Natural killer cell (primary cell): ENCODE data around the gene P2RY2. TPM values are rescaled to one million over a fixed set of nuclear protein-coding genes. Genes with fewer than 3 reads are reported as not detected.

ENCODE experiments used
- ATAC-seq, 3 donors: fragments of 150-1000 bp in 2 of 3; fragments of 200-7000 bp in 1 of 3; cut with Tn5 transposase; 1 replicate in 1 of 3; 2 replicates in 2 of 3; pipeline ENCODE4 v1.10.0; 2021; ENCODE audit warnings: mild to moderate bottlenecking in 2 of 3, moderate library complexity in 2 of 3
- DNase-seq, 2 donors: peaks; one replicate each; pipeline versions ENCODE4 v3.0.0 to v3.0.0-alpha.2; 2013 to 2021; ENCODE audit warnings: mixed read lengths in 1 of 2
- H3K27ac ChIP-seq: one replicate; pipeline ENCODE4 v1.5.1; 2013; ENCODE audit warnings: mild to moderate bottlenecking, low read length
- H3K27me3 ChIP-seq: one replicate; pipeline ENCODE4 v1.6.1; 2013; ENCODE audit warnings: low read length; ENCODE audit not compliant: control insufficient read depth, insufficient read depth
- H3K36me3 ChIP-seq: one replicate; pipeline ENCODE4 v1.6.1; 2013; ENCODE audit warnings: low read length; ENCODE audit not compliant: control insufficient read depth, insufficient read depth
- H3K4me1 ChIP-seq: one replicate; pipeline ENCODE4 v1.6.1; 2013; ENCODE audit warnings: low read length; ENCODE audit not compliant: control insufficient read depth, insufficient read depth
- H3K4me3 ChIP-seq: one replicate; pipeline ENCODE4 v1.5.1; 2013; ENCODE audit warnings: low read length
- H3K9me3 ChIP-seq: one replicate; pipeline ENCODE4 v1.6.1; 2013; ENCODE audit warnings: low read length; ENCODE audit not compliant: control insufficient read depth, insufficient read depth
- H3K27ac Mint-ChIP-seq, 2 donors: one replicate each; pipeline ENCODE4 v1.8.0; 2022; ENCODE audit warnings: mild to moderate bottlenecking in 2 of 2, mixed read lengths in 2 of 2, moderate library complexity in 1 of 2
- H3K27me3 Mint-ChIP-seq, 2 donors: one replicate each; pipeline ENCODE4 v1.8.0; 2022; ENCODE audit warnings: low read depth in 2 of 2, mixed read lengths in 2 of 2
- H3K36me3 Mint-ChIP-seq: one replicate; pipeline ENCODE4 v1.8.0; 2022; ENCODE audit warnings: mixed read lengths
- H3K4me1 Mint-ChIP-seq, 2 donors: one replicate each; pipeline ENCODE4 v1.8.0; 2022; ENCODE audit warnings: mixed read lengths in 2 of 2
- H3K4me3 Mint-ChIP-seq: one replicate; pipeline ENCODE4 v1.8.0; 2022; ENCODE audit warnings: mild to moderate bottlenecking, moderate library complexity, mixed read lengths
- H3K9me3 Mint-ChIP-seq, 2 donors: one replicate each; pipeline ENCODE4 v1.8.0; 2022; ENCODE audit warnings: mixed read lengths in 2 of 2
- CTCF ChIP-seq: fragments of 200-600 bp; IDR thresholded peaks from one replicate; pipeline ENCODE4 v1.8.0; 2022; ENCODE audit warnings: antibody characterized with exemption
- WGBS: methylation state at CpG from one replicate; pipeline ENCODE4 v1.1.7; 2013; ENCODE audit warnings: missing lambda C conversion rate; ENCODE audit not compliant: insufficient coverage; 5-methylcytosine and 5-hydroxymethylcytosine counted together
- intact Hi-C: fragments of 100-400 bp; cut with micrococcal nuclease; formaldehyde crosslinking; loops from one replicate; pipeline ENCODE4 v1.14.2; 2022
- total RNA-seq, 4 donors: library from RNA; stranded (reverse); fragments of 120-200 nt in 1 of 4; gene quantifications; one replicate each; pipeline versions ENCODE4 v1.2.3 to v1.2.4, GENCODE V29; 2013 to 2022

The P2RY2 gene
- total RNA-seq, 3 donors from 2014 or later (not counting 1 experiment from before 2014, with no cell fraction given), result 0.27 to 1.0 (median 0.90) TPM

- H3K27me3 ChIP-seq, result no peaks in the 10 kb centered on the region
- Mint-ChIP-seq H3K27ac (no peak overlapping the region), H3K36me3 (no peaks in the 10 kb centered on the region), H3K9me3 (no peaks in the 10 kb centered on the region), H3K27me3 (peaks cover 0 to 6% of the 10 kb centered on the region in 2 donors), H3K4me1 (peaks cover 0 to 5% of the 10 kb centered on the region in 2 donors), H3K4me3 (no peak overlapping the region)
- no peak overlapping the region for H3K27ac ChIP-seq
- 93% methylated on average over 2 of the region's 3 CpGs for WGBS
- H3K9me3 ChIP-seq, result no peaks in the 10 kb centered on the region
- no peaks in the 10 kb centered on the region for H3K36me3 ChIP-seq
- ATAC-seq (no peak), DNase-seq (no peak)
- TF ChIP-seq CTCF, result no peak
- intact Hi-C loops, result no loop called here
- H3K4me3 ChIP-seq, result no peak overlapping the region
- H3K4me1 ChIP-seq, result peaks cover 12% of the 10 kb centered on the region
These were observed 59.4 kb downstream of the P2RY2 start for GRCh38 chr11:73277467-73277866.

- ATAC-seq, result no peak
- no peak overlapping the region for H3K27ac ChIP-seq
- H3K36me3 Mint-ChIP-seq, result no peaks in the 10 kb centered on the region
- H3K27ac Mint-ChIP-seq, result no peak overlapping the region
- H3K27me3 Mint-ChIP-seq, result peaks cover 0 to 2% of the 10 kb centered on the region in 2 donors
- no peak for TF ChIP-seq CTCF
- peaks cover 16% of the 10 kb centered on the region for H3K4me1 ChIP-seq
- no peaks in the 10 kb centered on the region for H3K9me3 ChIP-seq
- no peaks in the 10 kb centered on the region for H3K36me3 ChIP-seq
- no peak overlapping the region for H3K4me3 Mint-ChIP-seq
- WGBS, result 54% methylated on average over 5 of the region's 5 CpGs
- DNase-seq, result no peak
- no peaks in the 10 kb centered on the region for H3K27me3 ChIP-seq
- H3K9me3 Mint-ChIP-seq, result no peaks in the 10 kb centered on the region
- H3K4me3 ChIP-seq, result no peak overlapping the region
- peaks cover 0 to 11% of the 10 kb centered on the region in 2 donors for H3K4me1 Mint-ChIP-seq
- intact Hi-C loops, result no loop called here
These were observed 62.5 kb downstream of the P2RY2 start for GRCh38 chr11:73280626-73281025.

GRCh38 chr11:73281201-73281741 is 63.2 kb downstream of the P2RY2 start:
- Histone ChIP-seq H3K27ac (no peak overlapping the region), H3K9me3 (no peaks in the 10 kb centered on the region), H3K4me1 (peaks cover 16% of the 10 kb centered on the region), H3K36me3 (no peaks in the 10 kb centered on the region), H3K4me3 (no peak overlapping the region), H3K27me3 (no peaks in the 10 kb centered on the region)
- peaks cover 0 to 2% of the 10 kb centered on the region in 2 donors for H3K27me3 Mint-ChIP-seq
- no peak overlapping the region for H3K27ac Mint-ChIP-seq
- no peaks in the 10 kb centered on the region for H3K9me3 Mint-ChIP-seq
- H3K36me3 Mint-ChIP-seq, result no peaks in the 10 kb centered on the region
- WGBS, result 92% methylated on average over 3 of the region's 3 CpGs
- intact Hi-C loops, result no loop called here
- peaks cover 0 to 11% of the 10 kb centered on the region in 2 donors for H3K4me1 Mint-ChIP-seq
- DNase-seq, result no peak
- no peak overlapping the region for H3K4me3 Mint-ChIP-seq
- no peak for TF ChIP-seq CTCF
- ATAC-seq, result no peak
